NCI-H524 (cell line): Measurements from ENCODE around the gene OR1L6.

ENCODE experiments used
- DNase-seq, 2 experiments: peaks; one replicate each; lab custom pipeline; 2025; lab: John Stamatoyannopoulos, UW

Gene OR1L6

GRCh38 chr9:122742003-122742402 is at the start of gene OR1L6:
Gene OR1L6 (plus strand): TSS chr9:122742303. CDS start chr9:122749848, 7,545 bp downstream.
- DNase-seq: no peak

GRCh38 chr9:122695696-122696095 is 46.4 kb upstream of the OR1L6 start:
- DNase-seq: no peak

- no peak for DNase-seq
Observed at GRCh38 chr9:122718038-122718437, 24.1 kb upstream of the OR1L6 start.

GRCh38 chr9:122719218-122719617 is 22.9 kb upstream of the OR1L6 start:
- DNase-seq: no peak

- DNase-seq: no peak
Observed at GRCh38 chr9:122723690-122724089, 18.4 kb upstream of the OR1L6 start, which contains the start of gene OR1L4. Gene OR1L4 (plus strand): TSS chr9:122723990. CDS start chr9:122723990, 0 bp downstream.

- DNase-seq: no peak
Observed at GRCh38 chr9:122754825-122755224, 12.7 kb downstream of the OR1L6 start.

- DNase-seq: no peak
Observed at GRCh38 chr9:122767817-122768216, 25.7 kb downstream of the OR1L6 start.

GRCh38 chr9:122777052-122777451 is 34.9 kb downstream of the OR1L6 start:
- DNase-seq: no peak

GRCh38 chr9:122777935-122778627 is 36.0 kb downstream of the OR1L6 start:
- DNase-seq: no peak

GRCh38 chr9:122779181-122779580 is 37.1 kb downstream of the OR1L6 start:
- no peak for DNase-seq

- no peak for DNase-seq
Observed at GRCh38 chr9:122780026-122780425, 37.9 kb downstream of the OR1L6 start.

GRCh38 chr9:122781671-122782070 is 39.6 kb downstream of the OR1L6 start:
- no peak for DNase-seq

- DNase-seq: no peak
Observed at GRCh38 chr9:122785269-122785668, 43.2 kb downstream of the OR1L6 start.

GRCh38 chr9:122786338-122786737 is 44.2 kb downstream of the OR1L6 start:
- no peak for DNase-seq

- DNase-seq: no peak
Observed at GRCh38 chr9:122788831-122789230, 46.7 kb downstream of the OR1L6 start, which contains the start of gene OR5C1. Gene OR5C1 (plus strand): TSS chr9:122788933. CDS start chr9:122788933, 0 bp downstream.

- DNase-seq: no peak
Observed at GRCh38 chr9:122789256-122790046, 47.3 kb downstream of the OR1L6 start.

- DNase-seq: no peak
Observed at GRCh38 chr9:122791872-122792669, 50.0 kb downstream of the OR1L6 start.

GRCh38 chr9:122797316-122798063 is 55.4 kb downstream of the OR1L6 start:
- no peak for DNase-seq
